ENCODE data around the gene LANCL2.

- TF ChIP-seq POLR2A (IDR thresholded peaks at IDR 0.05) (no peak), CTCF (IDR thresholded peaks at IDR 0.05) (no peak), EP300 (IDR thresholded peaks at IDR 0.05) (no peak)
Measured at GRCh38 chr7:55436457-55436856, 71.3 kb downstream of the LANCL2 start.
